Activated CD4-positive, alpha-beta T cell treated with anti-CD3 and anti-CD28 coated beads, Interleukin-2, amount 10 ng/mL, durations not matched to agents 24 days and 14 days (primary cell): ENCODE results near the gene DLX4. TPM values are rescaled to one million over a fixed set of nuclear protein-coding genes. Genes with fewer than 3 reads are reported as not detected.

Source experiments
- DNase-seq: peaks from one replicate; pipeline ENCODE4 v3.0.0; 2022
- H3K27ac Mint-ChIP-seq: one replicate; pipeline ENCODE4 v1.8.0; 2022; ENCODE audit warnings: mild to moderate bottlenecking, mixed read lengths
- H3K27me3 Mint-ChIP-seq: one replicate; pipeline ENCODE4 v1.8.0; 2022; ENCODE audit warnings: mixed read lengths
- H3K36me3 Mint-ChIP-seq: one replicate; pipeline ENCODE4 v1.8.0; 2022; ENCODE audit warnings: low read depth, mild to moderate bottlenecking, mixed read lengths
- H3K4me1 Mint-ChIP-seq: one replicate; pipeline ENCODE4 v1.8.0; 2021; ENCODE audit warnings: mixed read lengths
- H3K4me3 Mint-ChIP-seq: one replicate; pipeline ENCODE4 v1.8.0; 2022; ENCODE audit warnings: mild to moderate bottlenecking, moderate library complexity, mixed read lengths
- H3K9me3 Mint-ChIP-seq: one replicate; pipeline ENCODE4 v1.8.0; 2021; ENCODE audit warnings: mixed read lengths
- intact Hi-C: fragments of 100-400 bp; cut with micrococcal nuclease; formaldehyde crosslinking; loops from one replicate; pipeline ENCODE4 v1.15.1; 2023
- total RNA-seq: library from RNA; stranded (reverse); gene quantifications from 2 replicates; pipeline ENCODE4 v1.2.3, GENCODE V29; 2022

DLX4 gene
- total RNA-seq, 1 donor from 2014 or later: 0.21 TPM

DNA sequence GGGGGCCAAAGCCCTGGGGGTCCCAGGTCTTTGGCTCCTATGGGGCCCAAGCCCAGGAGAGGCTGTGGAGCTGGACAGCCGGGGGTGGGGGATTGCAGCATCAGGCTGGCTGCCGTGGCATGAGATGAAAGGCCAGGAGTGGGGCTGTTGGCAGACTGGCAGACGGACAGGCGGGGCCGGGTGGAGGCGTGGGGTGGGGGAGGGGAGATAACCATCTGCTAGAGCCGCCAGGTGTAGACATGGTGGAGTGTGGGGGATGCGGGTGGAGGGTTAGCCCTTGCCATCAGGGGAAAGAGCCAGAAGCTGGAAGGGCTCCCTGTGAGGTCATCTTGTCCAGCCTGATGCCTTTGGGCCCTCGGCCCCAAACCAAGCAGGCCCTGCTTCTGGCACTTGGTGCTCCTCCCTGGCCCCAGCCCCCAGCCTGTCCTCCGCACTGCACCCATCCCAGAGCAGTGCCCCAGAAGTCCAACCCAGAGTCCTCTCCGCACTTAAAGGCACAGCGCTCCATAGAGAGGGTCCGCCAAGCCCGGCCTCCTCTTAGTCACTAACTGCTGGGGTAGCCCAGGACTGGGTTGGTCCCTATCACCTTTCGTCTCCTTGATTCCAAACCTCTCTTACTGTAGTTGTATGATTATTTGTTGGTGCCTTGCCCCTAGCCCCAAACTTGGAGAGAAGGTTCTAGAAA is 33.3 kb upstream of the DLX4 start:
- DNase-seq: no peak
- H3K4me1 Mint-ChIP-seq: no peaks in the 10 kb centered on the region
- H3K36me3 Mint-ChIP-seq: no peaks in the 10 kb centered on the region
- intact Hi-C loops: no loop called here
- H3K4me3 Mint-ChIP-seq: no peak overlapping the region
- no peak overlapping the region for H3K27ac Mint-ChIP-seq
- H3K27me3 Mint-ChIP-seq: peaks cover 32% of the 10 kb centered on the region
- no peaks in the 10 kb centered on the region for H3K9me3 Mint-ChIP-seq

DNA sequence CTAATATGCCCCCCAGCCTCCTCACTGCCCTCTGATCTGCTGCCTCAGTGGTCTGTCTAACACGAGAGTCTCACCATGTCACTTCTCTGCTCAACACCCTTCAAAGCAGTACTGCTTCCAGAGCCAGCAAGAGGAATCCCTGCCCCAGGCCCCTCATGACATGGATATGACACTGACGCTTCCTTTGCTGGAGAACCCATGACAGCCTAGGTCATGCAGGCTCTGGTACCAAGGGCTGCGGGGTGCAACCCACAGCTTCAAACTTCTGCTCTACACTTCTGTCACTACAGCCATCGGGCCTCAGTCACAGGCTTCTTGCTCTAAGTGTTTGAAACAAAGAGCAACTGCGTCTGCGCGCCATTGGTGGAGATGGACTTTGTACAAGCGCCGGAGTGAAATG is 32.6 kb upstream of the DLX4 start:
- Mint-ChIP-seq H3K4me3 (no peak overlapping the region), H3K36me3 (no peaks in the 10 kb centered on the region), H3K4me1 (no peaks in the 10 kb centered on the region), H3K27me3 (peaks cover 30% of the 10 kb centered on the region), H3K27ac (no peak overlapping the region), H3K9me3 (no peaks in the 10 kb centered on the region)
- intact Hi-C loops: no loop called here
- DNase-seq: no peak

DNA sequence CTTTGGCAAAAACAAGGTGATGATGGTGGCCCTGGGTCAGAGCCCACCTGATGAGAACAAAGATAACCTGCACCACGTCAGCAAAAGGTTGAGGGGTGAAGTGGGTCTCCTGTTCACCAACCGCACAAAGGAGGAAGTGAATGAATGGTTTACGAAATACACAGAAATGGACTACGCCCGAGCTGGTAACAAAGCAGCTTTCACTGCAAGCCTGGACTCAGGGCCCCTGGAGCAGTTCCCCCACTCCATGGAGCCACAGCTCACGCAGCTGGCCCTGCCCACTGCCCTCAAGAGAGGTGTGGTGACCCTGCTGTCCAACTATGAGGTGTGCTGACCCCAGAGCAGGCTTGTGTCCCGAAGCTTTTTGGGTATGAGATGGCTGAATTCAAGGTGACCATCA is 29.7 kb upstream of the DLX4 start:
- Mint-ChIP-seq H3K4me1 (no peaks in the 10 kb centered on the region), H3K4me3 (no peak overlapping the region), H3K27ac (no peak overlapping the region), H3K27me3 (peaks cover 36% of the 10 kb centered on the region), H3K9me3 (no peaks in the 10 kb centered on the region), H3K36me3 (no peaks in the 10 kb centered on the region)
- intact Hi-C loops: no loop called here
- DNase-seq: no peak

DNA sequence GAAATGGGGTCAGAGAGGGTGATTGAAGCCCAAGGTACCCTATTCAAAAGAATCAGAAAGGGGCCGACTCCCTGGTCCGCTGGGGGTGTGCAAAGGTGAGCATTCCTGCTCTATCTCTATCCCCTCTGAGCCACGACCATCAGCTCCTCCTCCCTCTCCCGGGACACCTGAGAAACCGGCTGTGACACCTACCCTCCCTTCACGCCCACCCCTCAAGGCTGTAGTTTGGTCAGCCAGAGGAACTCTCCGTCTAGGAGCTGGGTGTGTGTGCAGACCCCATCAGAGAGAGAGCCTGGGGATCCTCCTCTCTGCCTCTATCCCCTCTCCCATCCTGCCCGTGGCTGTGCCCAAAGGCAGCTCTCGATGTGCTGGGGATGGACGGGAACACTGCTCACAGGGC is 27.6 kb upstream of the DLX4 start:
- H3K27me3 Mint-ChIP-seq: peaks cover 39% of the 10 kb centered on the region
- H3K4me1 Mint-ChIP-seq: no peaks in the 10 kb centered on the region
- no peaks in the 10 kb centered on the region for H3K9me3 Mint-ChIP-seq
- no peak overlapping the region for H3K27ac Mint-ChIP-seq
- no peak overlapping the region for H3K4me3 Mint-ChIP-seq
- intact Hi-C loops: no loop called here
- no peaks in the 10 kb centered on the region for H3K36me3 Mint-ChIP-seq
- no peak for DNase-seq

DNA sequence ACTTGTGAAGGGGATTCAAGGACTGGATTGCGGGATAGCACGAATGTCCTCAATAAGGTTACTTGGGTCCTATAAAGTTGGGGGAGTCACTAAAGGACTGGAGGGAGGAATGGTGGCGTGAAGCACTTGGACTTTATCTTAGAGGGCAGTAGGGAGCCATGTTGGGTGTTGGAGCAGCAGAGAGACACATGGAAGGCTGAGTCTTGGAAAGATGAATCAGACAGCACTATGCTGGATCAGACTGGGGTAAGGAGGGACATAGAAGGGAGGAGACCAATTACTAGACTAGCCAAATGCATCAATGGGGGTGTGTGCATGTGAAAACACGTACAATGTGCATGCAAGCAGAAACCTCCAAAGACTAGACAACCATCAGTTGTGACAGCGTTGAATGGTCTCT is 26.0 kb upstream of the DLX4 start:
- H3K27me3 Mint-ChIP-seq: peaks cover 42% of the 10 kb centered on the region
- no peak overlapping the region for H3K27ac Mint-ChIP-seq
- H3K9me3 Mint-ChIP-seq: no peaks in the 10 kb centered on the region
- intact Hi-C loops: no loop called here
- no peak for DNase-seq
- no peaks in the 10 kb centered on the region for H3K36me3 Mint-ChIP-seq
- H3K4me3 Mint-ChIP-seq: no peak overlapping the region
- no peaks in the 10 kb centered on the region for H3K4me1 Mint-ChIP-seq

DNA sequence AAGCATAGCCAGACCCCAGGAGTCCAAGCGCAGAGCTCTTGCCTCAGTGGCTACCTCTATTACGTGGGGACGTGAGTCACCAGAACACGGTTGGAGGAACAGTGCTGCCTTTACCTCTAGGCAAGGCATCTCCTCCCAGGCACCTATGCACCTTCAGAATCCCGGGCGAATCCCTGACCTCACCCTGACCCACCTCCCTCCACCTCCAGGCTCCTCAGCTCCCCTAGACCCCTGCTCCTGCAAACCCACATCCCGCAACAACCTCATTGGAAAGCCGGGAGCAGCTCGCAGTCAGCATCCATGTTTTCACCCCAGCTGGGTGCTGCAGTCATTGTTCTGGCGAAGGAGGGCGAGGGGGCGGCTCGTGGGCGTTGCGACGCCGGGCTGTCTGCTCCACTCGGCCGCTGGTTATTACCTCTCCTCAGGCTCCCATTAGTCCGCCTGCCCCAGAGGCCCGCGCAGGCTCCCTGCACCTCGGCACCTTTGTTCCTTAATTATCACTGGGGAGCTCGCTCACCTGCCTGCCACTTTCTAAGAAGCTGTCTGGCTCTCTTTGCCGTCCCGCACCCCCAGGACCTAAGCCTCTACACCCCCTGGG is 24.6 kb upstream of the DLX4 start:
- Mint-ChIP-seq H3K4me1 (no peaks in the 10 kb centered on the region), H3K27me3 (peaks cover 39% of the 10 kb centered on the region), H3K36me3 (no peaks in the 10 kb centered on the region), H3K4me3 (no peak overlapping the region), H3K27ac (no peak overlapping the region), H3K9me3 (no peaks in the 10 kb centered on the region)
- intact Hi-C loops: no loop called here
- DNase-seq: no peak

DNA sequence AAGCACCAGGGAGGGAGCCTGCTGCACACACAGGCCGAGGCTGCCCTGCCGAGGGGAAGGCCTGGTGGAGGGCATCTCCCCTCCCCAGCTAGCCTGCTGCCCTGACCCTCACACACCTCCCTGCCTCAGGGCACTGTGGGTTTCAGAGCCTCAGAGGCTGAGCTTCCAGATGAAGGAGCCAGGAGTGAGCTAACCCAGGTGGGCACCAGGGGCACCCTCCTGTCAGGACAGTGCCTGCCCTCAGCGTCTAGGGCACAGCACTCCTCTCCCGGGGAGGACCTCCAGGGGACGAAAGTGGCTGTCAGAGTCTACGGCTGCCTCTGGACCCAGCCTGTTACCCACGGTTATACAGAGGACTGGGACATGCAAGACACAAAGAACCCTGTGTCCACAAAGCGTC is 22.8 kb upstream of the DLX4 start:
- Mint-ChIP-seq H3K4me3 (no peak overlapping the region), H3K27me3 (peaks cover 42% of the 10 kb centered on the region), H3K36me3 (no peaks in the 10 kb centered on the region), H3K9me3 (no peaks in the 10 kb centered on the region), H3K27ac (no peak overlapping the region), H3K4me1 (no peaks in the 10 kb centered on the region)
- intact Hi-C loops: no loop called here
- no peak for DNase-seq

DNA sequence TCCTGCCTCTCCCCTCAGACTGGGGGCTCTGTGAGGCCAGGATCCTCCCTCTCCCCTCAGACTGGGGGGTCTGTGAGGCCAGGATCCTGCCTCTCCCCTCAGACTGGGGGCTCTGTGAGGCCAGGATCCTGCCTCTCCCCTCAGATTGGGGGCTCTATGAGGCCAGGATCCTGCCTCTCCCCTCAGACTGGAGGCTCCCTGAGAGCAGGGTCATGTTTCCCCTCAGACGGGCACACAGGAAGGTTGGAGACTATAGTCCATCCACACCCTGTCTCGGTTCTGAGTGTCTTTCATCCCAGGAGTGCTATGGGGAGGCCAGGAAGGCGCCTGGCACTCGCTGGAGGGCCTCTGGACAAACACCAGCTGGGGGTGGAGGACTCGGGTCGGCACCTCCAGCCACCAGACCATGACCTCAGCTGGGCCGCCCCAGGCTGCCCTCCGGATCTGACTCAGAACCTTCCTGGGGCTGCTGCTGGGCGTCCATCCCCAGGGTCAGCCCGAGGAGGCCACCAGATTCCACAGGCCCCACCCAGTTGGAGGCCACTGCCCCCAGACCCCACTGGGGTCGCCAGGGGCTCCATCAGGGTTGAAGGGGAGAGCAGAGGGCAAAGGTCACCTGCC is 21.9 kb upstream of the DLX4 start:
- H3K36me3 Mint-ChIP-seq: no peaks in the 10 kb centered on the region
- intact Hi-C loops: no loop called here
- no peak for DNase-seq
- no peaks in the 10 kb centered on the region for H3K4me1 Mint-ChIP-seq
- no peaks in the 10 kb centered on the region for H3K9me3 Mint-ChIP-seq
- H3K27me3 Mint-ChIP-seq: peaks cover 43% of the 10 kb centered on the region
- H3K27ac Mint-ChIP-seq: no peak overlapping the region
- no peak overlapping the region for H3K4me3 Mint-ChIP-seq

DNA sequence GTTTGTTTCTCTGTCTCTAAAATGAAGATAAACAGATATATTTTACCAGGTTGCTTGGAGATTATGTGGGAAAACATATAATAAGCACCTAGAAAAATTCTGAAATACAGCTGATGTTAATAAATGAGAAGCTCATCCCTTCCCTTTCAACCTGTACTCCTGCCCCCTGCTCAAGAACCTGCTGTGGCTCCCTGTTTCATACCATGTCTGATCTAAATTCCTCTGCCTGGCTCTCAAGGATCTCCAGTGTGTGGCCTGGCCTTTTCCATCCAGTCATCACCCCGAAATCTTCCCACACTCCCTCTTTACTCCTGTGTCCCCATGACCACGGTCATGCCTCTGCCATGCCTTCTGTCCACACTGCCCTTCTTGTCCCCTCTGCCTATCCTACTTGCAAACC is 19.4 kb upstream of the DLX4 start:
- no peaks in the 10 kb centered on the region for H3K9me3 Mint-ChIP-seq
- H3K4me1 Mint-ChIP-seq: no peaks in the 10 kb centered on the region
- no peak overlapping the region for H3K27ac Mint-ChIP-seq
- no peak overlapping the region for H3K4me3 Mint-ChIP-seq
- intact Hi-C loops: no loop called here
- DNase-seq: no peak
- H3K36me3 Mint-ChIP-seq: no peaks in the 10 kb centered on the region
- H3K27me3 Mint-ChIP-seq: peaks cover 42% of the 10 kb centered on the region

DNA sequence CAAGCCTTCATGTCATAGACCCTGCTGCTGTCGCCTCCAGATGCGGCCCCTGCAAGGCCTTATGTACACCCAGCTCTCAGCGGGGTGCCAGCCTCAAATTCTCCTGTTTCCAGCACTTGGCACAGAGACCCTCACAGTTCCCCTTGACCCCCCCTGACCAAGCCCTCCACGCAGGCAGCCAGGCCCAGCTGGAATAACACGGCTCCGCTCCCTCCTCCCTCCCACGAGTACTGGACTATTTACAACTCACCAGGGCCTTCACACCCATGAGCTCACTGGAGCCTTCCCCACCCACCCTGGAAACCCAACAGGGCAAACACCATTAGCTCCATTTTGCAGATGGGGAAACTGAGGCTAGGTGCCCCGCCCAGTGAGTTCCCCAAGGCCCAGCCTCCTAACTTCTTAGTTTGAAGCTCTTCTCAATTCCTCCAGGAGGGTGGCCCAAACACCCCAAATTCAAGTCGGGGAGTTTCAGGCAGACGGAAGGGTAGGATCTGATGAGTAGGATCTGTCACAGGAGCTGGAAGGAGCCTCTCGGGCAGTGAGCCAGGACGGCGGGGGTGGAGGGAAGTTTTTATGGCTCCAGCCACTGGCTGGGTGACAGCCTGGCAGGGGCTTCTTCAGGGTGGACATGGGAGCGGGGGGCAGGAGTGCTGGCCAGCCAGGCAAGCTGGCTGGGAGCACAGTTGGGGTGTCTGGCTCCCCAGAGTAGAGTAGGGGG is 17.5 kb upstream of the DLX4 start:
- Mint-ChIP-seq H3K4me3 (no peak overlapping the region), H3K27me3 (peaks cover 41% of the 10 kb centered on the region), H3K36me3 (no peaks in the 10 kb centered on the region), H3K4me1 (no peaks in the 10 kb centered on the region), H3K9me3 (no peaks in the 10 kb centered on the region), H3K27ac (no peak overlapping the region)
- intact Hi-C loops: loop anchor here (1.0 kb wide), 1 partner anchor 47 kb away; no protein-coding TSS in a partner anchor
- no peak for DNase-seq

DNA sequence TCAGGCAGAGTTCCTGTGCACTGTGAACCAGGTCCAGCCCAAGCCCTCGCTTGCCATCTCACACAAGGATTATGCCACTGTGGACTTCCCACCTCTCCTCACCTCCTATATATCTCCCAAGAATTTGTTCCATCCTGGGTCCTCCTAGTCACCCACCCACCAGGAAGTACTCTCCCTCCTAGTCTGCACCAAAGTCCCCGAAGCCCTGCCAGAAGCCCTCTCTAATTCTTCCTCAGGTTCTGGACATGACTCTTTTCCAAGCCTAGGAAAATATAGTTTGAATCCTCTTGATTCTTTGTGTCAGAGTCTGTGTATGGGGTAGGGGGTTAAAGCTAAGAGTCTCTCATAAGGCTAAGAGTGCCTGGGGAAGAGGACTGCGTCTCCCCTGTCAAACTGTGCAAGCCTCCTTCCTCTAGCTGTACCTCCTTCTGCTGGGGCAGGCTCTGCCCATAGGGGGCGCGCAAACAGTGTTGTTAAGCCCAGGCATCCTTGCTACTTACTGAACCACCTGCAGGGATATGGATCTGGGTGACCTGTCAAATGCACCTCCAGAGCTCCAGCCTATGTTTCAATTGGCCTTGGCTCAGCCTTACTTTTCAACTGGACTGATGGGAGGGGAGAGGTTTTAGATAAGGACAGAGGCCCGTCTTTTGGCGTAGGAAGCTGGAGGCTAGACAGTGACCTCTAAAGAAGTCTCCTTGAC is 16.6 kb upstream of the DLX4 start:
- DNase-seq: peak; percentile 94
- Mint-ChIP-seq H3K4me1 (no peaks in the 10 kb centered on the region), H3K9me3 (no peaks in the 10 kb centered on the region), H3K27ac (no peak overlapping the region), H3K27me3 (peaks cover 42% of the 10 kb centered on the region), H3K4me3 (no peak overlapping the region), H3K36me3 (no peaks in the 10 kb centered on the region)
- intact Hi-C loops: loop anchor here (1.0 kb wide), 1 partner anchor 46 kb away; no protein-coding TSS in a partner anchor

DNA sequence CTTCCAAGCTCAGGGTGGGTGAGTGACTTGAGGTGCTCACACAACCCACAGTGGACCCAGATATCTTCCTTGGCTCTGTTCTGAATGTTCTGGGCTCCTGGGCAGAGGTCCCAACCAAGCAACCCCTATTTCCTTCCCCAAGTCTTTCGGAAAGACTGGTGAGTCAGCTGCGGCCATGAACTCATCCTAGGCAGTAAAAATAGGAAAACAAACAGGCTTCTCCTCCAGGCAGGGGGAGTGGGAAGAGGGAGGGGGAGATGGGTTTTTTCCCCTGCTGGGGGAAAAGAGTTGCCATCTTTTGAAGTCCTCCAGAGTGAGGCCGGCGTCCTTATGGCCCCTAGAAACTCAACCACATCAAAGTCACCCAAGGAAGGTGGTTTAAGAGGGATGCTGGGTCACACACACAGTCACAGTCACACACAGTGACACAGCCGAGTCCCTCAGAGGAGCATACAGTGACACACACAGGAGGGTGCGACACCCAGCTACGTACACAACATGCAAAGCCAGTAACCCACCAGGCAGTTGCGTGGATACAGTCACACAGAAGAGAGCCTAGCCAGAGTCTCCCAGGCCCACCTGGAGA is 16.0 kb upstream of the DLX4 start:
- Mint-ChIP-seq H3K4me3 (no peak overlapping the region), H3K27ac (no peak overlapping the region), H3K9me3 (no peaks in the 10 kb centered on the region), H3K4me1 (no peaks in the 10 kb centered on the region), H3K36me3 (no peaks in the 10 kb centered on the region), H3K27me3 (peaks cover 42% of the 10 kb centered on the region)
- DNase-seq: no peak
- intact Hi-C loops: loop anchor here (1.0 kb wide), 1 partner anchor 45 kb away; no protein-coding TSS in a partner anchor

DNA sequence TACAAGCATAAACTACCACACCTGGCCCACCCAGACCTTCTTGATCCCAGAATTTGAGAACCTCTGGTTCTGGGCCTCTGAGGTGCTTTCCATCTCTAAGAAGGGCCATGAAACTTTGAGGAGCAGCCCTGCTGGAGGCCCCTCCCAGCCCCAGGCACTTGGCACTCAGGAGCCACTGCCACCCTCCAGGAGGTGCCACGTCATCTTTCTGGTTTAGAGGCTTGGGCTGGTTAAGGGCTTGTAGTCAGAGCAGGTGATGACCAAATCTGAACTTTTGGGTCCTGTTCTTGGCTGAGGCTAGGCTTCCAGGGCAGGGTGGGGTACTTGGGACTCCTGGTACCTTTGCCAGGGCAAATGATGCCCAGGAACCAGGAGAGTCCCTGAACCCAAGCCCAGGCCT is 13.8 kb upstream of the DLX4 start:
- H3K27me3 Mint-ChIP-seq: peaks cover 33% of the 10 kb centered on the region
- no peak overlapping the region for H3K27ac Mint-ChIP-seq
- H3K4me3 Mint-ChIP-seq: no peak overlapping the region
- H3K4me1 Mint-ChIP-seq: no peaks in the 10 kb centered on the region
- no peaks in the 10 kb centered on the region for H3K36me3 Mint-ChIP-seq
- intact Hi-C loops: no loop called here
- no peak for DNase-seq
- no peaks in the 10 kb centered on the region for H3K9me3 Mint-ChIP-seq
